ENCODE measurements around the gene CPS1.

DNA sequence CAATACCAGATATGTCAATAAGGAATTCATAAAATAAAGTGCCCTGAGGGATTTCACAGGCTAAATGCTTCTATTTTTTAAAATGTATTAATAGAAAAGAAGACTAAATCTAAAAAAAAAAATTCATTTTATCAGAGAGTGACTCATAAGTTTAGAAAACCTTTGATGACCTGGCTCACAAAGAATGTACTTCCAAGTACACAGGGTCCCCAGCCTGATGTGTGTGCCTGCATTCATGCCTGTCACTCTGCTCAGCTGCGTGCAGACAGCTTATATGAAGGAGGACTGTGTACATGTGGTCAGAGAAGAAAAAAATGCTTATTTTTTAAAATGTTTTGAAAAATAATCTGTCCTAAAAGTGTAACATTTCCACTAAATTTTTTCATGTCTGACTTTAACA lies 3.0 kb upstream of the CPS1 start:
- TF ChIP-seq CTCF (IDR thresholded peaks at IDR 0.05) (no peak), POLR2A (IDR thresholded peaks at IDR 0.05) (no peak)
